ENCODE measurements around the gene NEU2.
A peak's percentile ranks its signal among the peaks of the same experiment; 100 is the strongest.
"Not testable (repeated sequence)": the region's sequence is repeated elsewhere in the genome, so short reads cannot be mapped to it uniquely, and the experiment has no call there.

Gene NEU2

GRCh38 chr2:233059797-233060500, 27.5 kb downstream of the NEU2 start, which contains the start of gene INPP5D:
TSS of gene INPP5D (plus strand) at chr2:233060342. CDS start at chr2:233060479, 137 bp downstream.
- peak; percentile 92 for DNase-seq

GRCh38 chr2:233060501-233060979, 28.1 kb downstream of the NEU2 start:
- no peak for DNase-seq

- DNase-seq = peak; percentile 63
Observed at GRCh38 chr2:233060980-233061590, 28.6 kb downstream of the NEU2 start.

GRCh38 chr2:233061591-233062450, 29.3 kb downstream of the NEU2 start:
- DNase-seq = peak; percentile 82

GRCh38 chr2:233062451-233062850, 30.0 kb downstream of the NEU2 start:
- peak; percentile 53 for DNase-seq

- no peak for DNase-seq
Observed at GRCh38 chr2:233062946-233063268, 30.4 kb downstream of the NEU2 start.

- peak; percentile 83 for DNase-seq
Observed at GRCh38 chr2:233063269-233063975, 30.9 kb downstream of the NEU2 start.

- peak; percentile 63 for DNase-seq
Observed at GRCh38 chr2:233063976-233064411, 31.5 kb downstream of the NEU2 start.

- peak; percentile 41 for DNase-seq
Observed at GRCh38 chr2:233064530-233065199, 32.2 kb downstream of the NEU2 start.

GRCh38 chr2:233065200-233065589, 32.7 kb downstream of the NEU2 start:
- not testable (repeated sequence) for DNase-seq

- DNase-seq = no peak
Observed at GRCh38 chr2:233065954-233066470, 33.5 kb downstream of the NEU2 start.

GRCh38 chr2:233068762-233069418, 36.4 kb downstream of the NEU2 start:
- DNase-seq = no peak

- peak; percentile 68 for DNase-seq
Observed at GRCh38 chr2:233072838-233073237, 40.4 kb downstream of the NEU2 start.

GRCh38 chr2:233074106-233074505, 41.6 kb downstream of the NEU2 start:
- DNase-seq = no peak

GRCh38 chr2:233075141-233075965, 42.9 kb downstream of the NEU2 start:
- no peak for DNase-seq

- DNase-seq = peak; percentile 67
Observed at GRCh38 chr2:233075966-233076339, 43.5 kb downstream of the NEU2 start.

- peak; percentile 74 for DNase-seq
Observed at GRCh38 chr2:233076749-233077148, 44.3 kb downstream of the NEU2 start.

GRCh38 chr2:233079473-233079877, 47.0 kb downstream of the NEU2 start:
- no peak for DNase-seq

- DNase-seq = no peak
Observed at GRCh38 chr2:233079953-233080835, 47.7 kb downstream of the NEU2 start.
